GOT3 (cell line): Measurements from ENCODE around the gene COL18A1.
"Not testable (repeated sequence)": the region's sequence is repeated elsewhere in the genome, so short reads cannot be mapped to it uniquely, and the experiment has no call there.

Experiments used
- DNase-seq: peaks from one replicate; lab custom pipeline; 2025; ENCODE audit warnings: mixed read lengths; lab: John Stamatoyannopoulos, UW

COL18A1 gene

GRCh38 chr21:45427331-45428271, 22.6 kb downstream of the COL18A1 start:
- no peak for DNase-seq

GRCh38 chr21:45428534-45428933, 23.6 kb downstream of the COL18A1 start:
- no peak for DNase-seq

- no peak for DNase-seq
Observed at GRCh38 chr21:45429221-45430175, 24.5 kb downstream of the COL18A1 start.

DNA sequence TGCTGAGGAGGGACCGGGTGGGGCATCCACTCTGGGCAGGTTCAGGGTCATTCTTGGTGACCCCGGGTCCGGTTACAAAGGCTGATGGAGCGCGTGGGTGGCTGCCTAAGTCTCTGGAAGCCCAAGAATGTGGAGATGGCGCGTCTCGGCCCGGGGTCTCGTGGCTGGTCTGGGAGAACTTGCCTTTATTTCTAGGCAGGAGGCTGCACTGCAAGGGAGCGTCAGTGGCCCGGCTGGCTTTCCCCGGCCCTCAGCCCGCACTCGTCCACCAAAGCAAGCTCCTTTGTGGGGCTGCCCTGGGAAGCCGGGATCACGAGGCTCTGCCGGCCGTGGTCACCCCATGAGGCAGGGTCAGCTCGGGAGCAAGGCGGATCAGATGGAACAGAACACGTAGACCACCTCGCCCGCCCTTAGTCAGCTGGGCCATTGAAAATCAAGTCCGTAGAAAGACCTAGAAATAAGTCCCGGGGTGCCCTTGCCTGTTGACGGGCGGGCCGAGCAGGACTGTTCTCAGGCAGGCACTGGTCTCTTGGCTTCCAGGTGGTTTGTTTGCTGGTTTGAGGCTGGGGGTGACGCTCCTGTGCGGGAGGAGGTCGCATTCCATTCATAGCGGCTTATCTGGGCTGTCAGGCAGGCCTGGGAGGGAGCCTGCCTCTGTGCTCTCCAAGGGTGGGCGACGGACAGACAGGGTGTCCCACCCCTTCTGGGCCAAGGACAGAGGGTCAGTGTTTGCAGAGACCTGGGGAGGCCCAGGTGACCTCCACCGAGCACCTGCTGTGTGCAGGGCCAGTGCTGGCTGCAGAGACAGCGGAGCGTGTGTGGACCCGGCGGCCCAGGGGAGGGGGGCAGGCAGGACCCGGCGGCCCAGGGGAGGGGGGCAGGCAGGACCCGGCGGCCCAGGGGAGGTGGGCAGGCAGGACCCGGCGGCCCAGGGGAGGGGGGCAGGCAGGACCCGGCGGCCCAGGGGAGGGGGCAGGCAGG, 25.8 kb downstream of the COL18A1 start:
- no peak for DNase-seq

DNA sequence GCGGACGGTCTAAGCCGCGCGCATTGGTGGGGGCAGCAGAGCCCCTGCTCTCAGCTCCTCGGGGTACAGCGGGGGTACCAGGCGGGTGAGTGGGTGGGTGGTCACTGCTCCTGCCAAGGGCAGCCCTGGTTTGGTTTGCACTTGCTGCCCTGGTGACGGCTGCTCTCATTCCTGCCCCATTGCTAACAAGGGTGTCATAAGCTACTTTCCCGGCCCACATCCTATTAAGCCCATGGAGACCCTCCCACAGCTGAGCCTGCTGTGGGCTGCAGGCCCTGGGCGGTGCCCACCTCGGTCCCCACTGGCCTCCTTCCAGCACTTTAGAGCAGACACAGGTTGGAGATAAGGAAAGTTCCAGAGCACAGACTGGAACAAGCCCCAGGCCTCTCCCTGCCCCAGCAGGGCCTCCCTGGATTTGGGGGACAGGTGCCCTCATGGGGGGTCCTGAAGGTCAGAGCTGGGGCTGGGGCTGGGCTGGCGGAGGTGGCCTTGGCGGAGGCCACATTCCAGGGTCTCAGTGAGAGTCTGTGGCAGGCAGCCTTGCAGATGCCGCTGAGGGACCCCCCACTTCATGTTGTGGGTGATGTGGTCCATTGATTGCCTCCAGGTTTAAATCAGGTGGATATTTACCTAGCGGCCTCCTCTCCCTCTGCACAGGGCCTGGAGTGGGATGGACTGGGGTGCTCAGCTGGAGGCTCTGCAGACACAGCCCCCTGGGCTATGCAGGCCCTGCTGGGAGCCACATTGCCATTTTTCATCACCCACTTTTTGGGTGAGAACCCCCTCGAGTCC, 27.0 kb downstream of the COL18A1 start:
- no peak for DNase-seq

DNA sequence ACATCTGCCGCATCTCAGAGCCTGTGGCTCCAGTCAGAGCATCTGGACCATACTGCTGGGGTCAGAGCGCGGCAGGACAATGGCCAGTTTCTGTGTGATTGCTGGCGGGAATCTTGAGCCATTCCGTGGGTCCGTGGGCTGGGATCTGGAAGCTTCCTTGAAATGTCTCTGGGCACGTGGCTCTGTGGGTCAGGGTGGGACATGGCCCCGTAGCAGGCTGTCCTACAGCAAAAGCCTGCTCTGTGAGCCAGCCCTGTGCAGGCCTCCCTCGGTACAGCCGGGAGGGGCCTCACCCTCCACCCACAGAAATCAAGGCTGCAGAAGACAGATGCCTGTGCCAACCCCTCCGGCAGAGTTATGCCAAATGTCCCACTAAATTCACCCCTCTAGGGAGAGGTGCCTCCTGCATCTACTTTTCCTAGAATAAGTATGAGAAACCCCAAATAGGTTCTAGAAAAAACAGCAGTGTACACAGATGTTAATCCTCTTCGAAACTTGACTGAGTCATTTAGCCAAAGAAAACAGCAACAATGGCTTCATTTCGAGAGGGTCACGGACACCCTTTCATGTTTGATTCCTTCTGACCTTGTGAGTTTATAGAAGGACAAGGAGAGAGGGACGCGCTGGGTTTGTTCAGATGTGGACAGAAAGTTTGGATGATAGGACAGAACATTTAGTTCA, 27.8 kb downstream of the COL18A1 start:
- DNase-seq, result no peak

- no peak for DNase-seq
Observed at GRCh38 chr21:45433301-45433700, 28.3 kb downstream of the COL18A1 start.

GRCh38 chr21:45433911-45434644, 29.1 kb downstream of the COL18A1 start:
- no peak for DNase-seq

DNA sequence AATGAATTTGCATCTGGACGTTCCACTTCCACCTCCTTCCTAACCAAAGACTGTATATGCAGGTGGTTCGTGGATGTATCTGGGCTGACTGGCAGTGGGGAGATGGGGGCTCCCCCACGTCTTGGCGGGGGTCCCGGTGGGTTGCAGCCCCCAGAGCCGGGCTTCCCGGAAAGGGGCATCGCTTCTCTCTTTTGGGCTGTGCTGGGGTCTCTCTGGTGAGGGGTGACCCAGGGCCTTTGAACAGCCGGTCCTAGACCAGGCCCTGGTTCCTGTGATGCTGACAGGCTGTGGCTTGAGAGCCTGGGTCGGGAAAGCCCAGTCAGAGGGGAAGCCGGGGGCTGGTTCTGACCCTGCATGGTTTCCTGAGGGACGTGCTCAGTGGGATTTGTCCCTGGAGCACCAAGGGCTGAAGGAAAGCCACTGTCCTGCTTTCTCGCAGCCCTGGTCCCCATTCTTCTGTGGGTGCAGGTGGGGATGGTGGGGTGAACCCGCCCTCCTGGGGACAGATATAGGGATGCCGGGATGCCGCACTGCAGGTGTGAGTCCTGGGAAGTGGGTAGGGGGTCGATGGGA, 29.8 kb downstream of the COL18A1 start:
- no peak for DNase-seq

- DNase-seq, result no peak
Observed at GRCh38 chr21:45435405-45435981, 30.5 kb downstream of the COL18A1 start.

- no peak for DNase-seq
Observed at GRCh38 chr21:45436351-45437065, 31.5 kb downstream of the COL18A1 start.

GRCh38 chr21:45437844-45438243, 32.9 kb downstream of the COL18A1 start:
- DNase-seq, result not testable (repeated sequence)

DNA sequence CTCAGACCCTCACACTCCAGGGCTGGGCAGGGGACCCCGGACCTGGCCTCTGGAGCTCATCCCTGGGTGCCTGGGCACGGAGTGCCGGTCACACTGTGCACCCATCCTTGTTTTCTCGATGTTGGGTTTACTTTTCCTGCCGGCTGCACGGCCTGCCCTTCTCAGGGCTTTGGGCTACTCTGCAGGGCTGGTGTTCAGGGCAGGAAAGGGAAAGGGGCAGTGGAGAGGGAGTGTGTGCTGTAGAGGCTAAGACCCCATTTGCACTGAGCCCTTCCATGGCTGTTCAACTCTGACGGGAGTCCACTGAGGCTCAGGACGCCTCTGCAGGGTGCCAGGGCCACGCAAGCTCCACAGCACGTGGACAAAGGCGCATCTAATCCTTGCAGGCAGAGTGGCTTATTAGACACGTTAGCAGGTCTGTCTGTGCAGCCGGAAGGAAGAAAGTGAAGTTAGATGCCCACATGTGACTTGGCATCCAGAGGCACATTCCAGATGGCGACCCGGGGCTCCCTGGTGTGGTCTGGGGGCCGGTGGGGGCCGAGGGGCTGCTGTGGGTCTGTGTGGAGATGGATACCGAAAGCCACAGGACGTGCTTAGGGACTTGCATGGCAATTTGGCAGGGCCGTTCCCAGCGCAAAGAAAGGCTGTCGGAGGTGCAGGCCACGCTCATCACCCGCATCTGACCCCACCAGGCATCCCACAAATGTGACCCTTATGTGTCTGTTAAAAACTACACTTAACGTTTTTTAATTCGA, 33.6 kb downstream of the COL18A1 start:
- no peak for DNase-seq

GRCh38 chr21:45439161-45439872, 34.4 kb downstream of the COL18A1 start:
- DNase-seq, result peak; percentile 48

DNA sequence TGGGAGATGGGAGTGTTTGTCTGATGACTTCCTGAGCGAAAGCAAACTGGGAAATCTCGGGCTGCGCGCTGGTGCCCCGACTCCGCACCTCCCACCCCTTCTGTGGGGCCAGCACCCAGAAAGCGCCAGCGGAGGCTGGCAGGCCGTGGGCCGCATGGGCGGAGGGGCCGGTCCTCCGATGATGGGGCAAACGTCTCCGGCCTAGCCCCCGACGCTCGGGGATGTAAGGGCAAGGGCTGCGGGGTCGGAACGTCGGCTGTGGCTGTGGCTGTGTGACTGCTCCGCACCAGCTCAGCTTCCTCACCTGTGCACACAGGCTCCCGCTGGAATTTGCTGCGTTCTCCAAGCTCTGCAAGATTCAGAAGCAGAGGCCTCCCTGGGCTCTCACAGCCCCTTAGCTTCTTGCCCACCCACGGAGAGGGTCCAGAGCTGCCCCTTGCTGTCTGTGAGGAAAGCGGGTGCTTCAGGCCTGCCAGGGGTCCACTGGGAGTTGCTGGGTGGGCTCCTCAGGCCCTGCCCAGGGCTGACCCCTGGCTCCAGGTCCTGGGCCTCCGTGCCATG, 35.0 kb downstream of the COL18A1 start:
- DNase-seq, result no peak

DNA sequence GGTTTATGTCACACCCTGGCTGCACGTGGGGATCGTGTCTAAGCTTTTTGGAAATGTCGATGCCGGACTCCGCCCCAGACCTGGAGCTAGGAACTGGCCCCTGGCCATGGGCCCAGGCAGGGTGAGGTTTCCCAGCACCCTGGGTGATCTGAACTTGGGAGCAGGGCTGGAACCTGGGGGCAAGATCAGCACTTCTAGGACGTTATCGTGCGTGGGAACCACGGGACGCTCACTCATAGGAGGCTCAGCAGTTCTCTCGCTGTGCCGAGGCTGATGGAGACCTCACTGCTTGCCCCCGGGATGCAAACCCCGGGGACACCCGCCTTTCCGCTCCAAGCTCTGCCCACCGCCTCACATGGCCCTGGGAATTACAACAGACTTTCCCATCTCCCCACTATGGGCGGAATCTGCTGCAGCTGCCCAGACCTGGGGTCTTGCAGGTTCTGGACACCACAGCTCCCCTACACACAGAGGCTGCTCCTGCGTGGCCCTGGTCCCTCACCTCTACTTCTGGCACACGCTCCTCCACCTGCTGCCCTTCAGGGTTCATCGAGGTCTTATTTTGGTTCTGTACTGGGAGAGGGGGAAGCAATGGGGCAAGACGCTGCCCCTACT, 35.9 kb downstream of the COL18A1 start:
- DNase-seq, result no peak
